Erythroblast (primary cell): ENCODE measurements around the gene ETV3.
A peak's percentile ranks its signal among the peaks of the same experiment; 100 is the strongest.
"Not testable (repeated sequence)": the region's sequence is repeated elsewhere in the genome, so short reads cannot be mapped to it uniquely, and the experiment has no call there.

Source experiments
- DNase-seq, 2 experiments: peaks; one replicate each; lab custom pipeline; 2025; lab: John Stamatoyannopoulos, UW
- GATA1 ChIP-seq: IDR thresholded peaks from 2 replicates; pipeline ENCODE4 v1.6.1; 2011; ENCODE audit warnings: low read depth, mild to moderate bottlenecking, control low read depth, low read length, moderate library complexity
- POLR2A ChIP-seq: IDR thresholded peaks from 2 replicates; pipeline ENCODE4 v1.6.1; 2011; ENCODE audit warnings: mild to moderate bottlenecking, low read length

ETV3 gene

DNA sequence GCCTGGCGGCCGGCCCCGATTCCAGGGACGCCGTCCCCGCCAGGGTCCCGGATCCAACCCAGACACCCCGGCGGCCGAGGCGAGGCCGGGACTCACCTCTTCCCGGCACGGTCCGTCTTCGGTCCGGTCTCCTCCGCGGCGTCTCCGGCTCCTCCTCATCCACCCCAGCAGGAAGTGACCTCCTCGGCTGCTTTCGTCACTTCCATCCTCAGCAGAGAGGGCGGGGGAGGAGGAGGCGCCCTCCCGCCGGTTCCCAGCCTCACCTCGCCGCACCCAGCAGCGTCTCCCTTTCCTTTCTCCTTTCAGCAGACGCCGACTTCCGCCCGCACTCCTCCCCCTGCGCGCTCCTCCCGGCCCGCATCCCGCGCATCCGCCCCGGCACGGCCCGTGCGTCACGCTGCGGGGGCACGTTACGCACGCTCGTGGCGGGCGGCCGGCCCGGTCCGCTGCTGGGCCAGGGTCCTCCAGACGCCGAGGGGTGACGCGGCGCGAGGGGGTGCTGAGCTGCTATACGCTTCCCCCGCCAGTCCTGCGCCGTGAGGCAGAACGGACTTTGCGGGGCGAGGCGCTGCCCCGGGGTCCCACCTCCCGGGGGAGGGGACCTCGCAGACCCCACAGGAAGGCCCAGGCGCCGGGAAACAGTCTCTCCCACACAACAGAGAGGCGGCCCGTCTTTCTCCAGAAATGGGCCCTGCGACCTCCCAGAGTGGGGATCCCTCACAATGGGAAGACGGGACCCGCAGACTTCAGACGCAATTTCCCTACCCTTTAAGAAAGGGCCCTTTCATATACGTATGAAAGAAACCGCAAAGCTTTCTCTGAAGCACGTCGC, at the start of gene ETV3:
Gene ETV3 (minus strand): TSS at position 176 of the 832 bp plus-strand sequence. CDS start 2,043 bp downstream, outside the sequence.
- peak; percentile 85 to 89 for DNase-seq
- TF ChIP-seq GATA1 (no peak), POLR2A (peak; percentile 92)

DNA sequence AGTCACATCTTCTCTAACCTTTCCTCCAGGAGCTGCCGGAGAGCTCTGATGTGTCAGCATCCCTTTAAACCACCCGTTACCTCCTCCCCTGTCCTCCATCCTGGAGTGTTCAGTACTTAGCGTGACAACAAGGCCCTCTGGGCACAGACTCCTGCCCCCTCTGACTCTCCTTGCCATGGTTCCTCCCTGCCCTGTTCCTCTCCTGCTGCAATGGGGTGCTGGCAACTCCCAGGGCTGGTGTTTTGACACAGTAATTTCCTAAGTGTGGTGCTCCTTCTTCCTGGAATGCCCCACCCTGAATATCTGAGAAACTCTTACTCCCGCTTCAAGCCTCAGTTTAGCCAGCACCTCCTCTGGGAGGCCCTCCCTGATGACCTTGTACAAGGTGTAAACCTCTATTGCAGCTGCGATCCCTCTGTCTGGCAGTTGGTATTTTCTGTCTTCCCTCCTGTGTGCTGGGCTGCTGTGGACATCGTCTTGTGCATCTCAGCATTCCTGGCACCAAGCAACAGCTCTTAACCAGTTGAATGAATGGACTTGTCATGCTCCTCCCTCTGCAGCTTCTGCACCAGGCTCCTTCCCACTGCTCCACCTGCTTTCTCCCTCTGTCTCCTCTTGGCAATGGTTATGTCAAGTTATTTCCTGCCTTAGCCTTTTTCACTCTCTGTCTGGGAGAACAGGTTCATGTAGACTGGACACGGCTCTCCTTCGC, 48.2 kb upstream of the ETV3 start:
- DNase-seq: no peak
- TF ChIP-seq GATA1 (no peak), POLR2A (no peak)

DNA sequence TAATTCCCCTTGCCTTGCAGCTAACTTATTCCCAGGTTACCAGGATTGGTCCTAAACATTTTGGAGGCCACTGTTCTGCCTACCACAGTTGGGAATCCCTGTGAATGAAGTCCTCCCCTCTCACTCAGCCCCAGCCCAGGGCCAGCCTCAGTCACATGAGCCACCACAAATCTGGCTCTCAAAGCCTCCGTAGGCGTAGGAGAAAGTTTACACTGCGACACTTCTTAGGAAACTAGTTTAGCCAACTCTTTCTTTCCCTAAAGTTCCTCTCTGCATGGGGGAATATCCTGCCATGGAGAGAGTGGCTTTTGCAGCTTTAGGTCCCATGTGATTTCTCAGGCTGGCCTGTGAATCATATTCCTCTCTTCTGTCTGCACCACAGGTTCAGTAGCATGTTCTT, 45.7 kb upstream of the ETV3 start:
- no peak for TF ChIP-seq POLR2A
- no peak for TF ChIP-seq GATA1
- DNase-seq: no peak

DNA sequence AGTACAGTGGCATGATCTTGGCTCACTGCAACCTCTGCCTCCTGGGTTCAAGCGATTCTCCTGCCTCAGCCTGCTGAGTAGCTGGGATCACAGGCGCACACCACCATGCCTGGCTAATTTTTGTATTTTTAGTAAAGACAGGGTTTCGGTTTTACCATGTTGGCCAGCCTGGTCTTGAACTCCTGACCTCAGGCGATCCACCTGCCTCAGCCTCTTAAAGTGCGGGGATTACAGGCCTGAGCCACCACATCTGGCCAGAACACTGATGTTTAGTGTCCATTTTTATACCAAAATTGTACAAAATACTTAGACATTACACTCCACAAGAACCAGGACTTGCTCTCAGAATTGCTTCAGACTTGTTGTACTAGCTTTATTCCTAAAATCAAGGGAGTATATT, 44.2 kb upstream of the ETV3 start:
- not testable (repeated sequence) for DNase-seq

DNA sequence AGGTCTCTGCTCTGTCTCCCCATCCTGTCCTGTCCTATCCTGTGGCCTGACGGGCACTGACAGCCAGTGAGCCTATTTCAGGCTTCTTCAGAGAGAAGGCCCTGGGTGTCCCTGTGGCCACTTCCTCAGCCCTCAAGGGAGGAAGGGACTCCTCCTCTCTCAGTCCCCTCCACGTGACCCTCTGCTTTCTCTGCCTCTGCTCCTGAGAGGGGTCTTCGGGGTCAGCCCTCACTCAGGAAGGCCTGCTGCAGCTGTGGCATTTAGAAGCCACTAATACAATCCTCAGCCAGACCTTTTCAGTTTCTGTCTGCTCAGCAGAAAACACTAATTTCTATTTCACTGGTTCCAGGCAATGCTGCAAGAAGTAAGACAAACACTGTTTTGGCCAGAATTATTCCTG, 43.6 kb upstream of the ETV3 start:
- TF ChIP-seq GATA1 (no peak), POLR2A (no peak)

DNA sequence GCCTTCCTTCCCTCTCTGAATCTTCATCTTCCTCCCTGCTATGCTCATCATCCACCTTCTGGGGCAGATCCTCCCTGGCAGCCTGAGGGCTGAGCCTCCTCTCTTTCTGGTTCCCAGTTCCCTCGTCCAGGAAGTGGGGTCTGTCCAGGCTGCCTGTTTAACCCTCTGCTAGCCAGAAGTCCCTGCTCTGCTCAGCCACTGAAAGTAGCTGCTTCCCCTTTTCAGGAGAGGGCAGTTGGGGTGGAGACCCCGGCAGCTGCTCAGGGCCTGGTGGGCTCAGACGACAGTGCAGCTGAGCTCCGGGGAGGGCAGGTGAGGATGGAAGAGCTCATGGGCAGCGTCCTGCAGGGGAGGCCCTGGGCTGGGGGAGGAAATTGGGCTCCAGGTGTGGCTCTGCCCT, 43.1 kb upstream of the ETV3 start:
- no peak for TF ChIP-seq GATA1
- TF ChIP-seq POLR2A: no peak
- no peak for DNase-seq

More for the DNA sequence above, 43.6 kb upstream of the ETV3 start:
- DNase-seq: no peak

DNA sequence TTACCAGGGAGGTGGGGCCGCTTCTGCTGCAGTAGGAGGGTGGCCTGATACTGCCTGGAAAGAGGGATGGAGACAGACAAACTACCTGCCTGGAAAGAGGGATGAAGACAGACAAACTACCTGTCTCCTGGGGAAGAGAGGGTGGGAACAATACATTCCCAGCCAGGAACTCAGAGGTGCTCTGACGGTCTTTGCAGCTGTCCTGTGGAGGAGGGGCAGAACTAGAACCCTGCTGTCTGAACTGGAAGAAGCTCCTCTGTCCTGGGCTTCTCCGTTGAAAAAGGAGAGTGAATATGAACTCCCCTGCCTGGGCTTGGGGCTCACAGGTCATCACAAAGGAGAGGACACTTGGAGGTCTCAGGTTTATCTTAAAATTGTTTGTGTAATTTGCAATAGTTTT, 40.3 kb upstream of the ETV3 start:
- TF ChIP-seq GATA1 (no peak), POLR2A (no peak)
- no peak for DNase-seq

DNA sequence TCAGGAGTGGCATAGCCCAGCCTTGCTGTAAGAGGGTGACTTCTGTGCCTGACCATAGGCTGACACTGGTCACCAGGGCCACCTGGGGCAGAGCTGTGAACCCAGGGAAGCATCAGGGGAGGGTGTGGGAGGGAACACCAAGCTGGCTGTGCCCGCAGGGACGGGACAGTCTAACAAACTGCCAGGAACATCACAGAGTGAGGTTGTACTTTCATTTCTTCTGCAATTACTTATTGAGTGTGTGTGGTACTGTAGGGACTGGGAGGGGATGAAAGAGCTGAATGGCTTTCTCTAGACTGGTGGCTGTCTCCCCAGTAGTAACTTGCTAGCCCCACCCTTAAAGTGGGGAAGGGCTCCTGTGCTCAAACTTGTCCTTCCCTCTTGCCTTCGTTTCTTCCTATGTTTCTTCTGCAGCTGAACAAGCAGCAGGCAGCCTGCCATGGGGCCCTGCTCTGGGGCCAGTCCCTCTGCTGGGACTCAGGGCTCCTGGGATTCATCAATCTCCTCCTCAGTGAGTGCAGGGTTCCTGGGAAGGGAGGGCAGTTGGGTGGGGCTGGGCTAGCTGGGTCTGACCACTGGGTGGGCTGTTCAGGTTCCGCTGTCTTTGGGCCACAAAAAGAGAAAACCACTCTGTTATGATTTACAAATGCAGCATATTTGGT, 39.7 kb upstream of the ETV3 start:
- TF ChIP-seq POLR2A: no peak
- no peak for TF ChIP-seq GATA1
- no peak for DNase-seq

DNA sequence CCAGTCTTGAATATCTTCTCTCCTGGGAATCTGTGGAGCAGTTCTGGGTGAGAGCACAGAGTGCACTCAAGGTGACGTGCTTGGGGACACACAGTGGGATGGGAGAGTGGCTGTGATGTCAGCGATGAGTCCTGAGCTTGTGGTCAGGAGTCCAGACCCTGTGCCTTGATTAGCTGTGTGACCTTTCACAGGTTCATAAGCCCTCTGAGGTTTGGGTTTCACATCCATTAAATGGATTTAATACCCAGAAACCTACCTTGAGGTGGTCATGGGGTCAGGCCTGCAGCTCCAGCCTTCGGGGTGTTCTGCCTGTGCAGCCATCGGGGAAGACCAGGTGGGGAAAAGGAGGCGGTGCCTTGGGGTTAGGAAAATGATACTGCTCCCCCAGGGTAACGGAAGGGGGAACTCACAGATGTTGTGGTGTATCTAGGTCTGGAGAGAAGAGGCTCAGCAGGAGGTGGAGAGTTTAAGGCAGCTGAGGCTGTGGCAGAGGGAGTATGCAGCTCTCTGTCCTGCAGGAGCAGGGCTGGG, 38.5 kb upstream of the ETV3 start:
- no peak for DNase-seq

DNA sequence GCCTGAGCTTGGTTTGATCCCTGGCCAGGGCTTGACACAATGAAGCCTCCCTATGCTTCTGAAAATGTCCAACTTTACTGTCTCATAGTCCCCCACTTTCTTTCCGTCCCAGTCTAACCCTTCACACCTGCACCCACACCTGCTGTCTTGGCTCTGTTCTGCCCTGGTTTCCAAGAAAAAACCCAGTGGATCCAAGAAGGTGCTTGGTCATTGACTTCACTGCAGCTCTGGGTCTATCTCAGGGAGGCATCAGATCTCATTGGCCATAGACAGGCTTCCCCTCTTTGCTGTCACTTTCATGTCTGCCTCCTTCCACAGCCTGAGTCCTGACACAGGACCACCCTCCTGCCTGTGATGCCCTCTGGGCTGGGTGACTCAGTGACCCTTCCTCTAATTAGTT, 37.8 kb upstream of the ETV3 start:
- TF ChIP-seq POLR2A (no peak), GATA1 (no peak)
- DNase-seq: no peak

More for the DNA sequence above, 38.5 kb upstream of the ETV3 start:
- TF ChIP-seq GATA1 (no peak), POLR2A (no peak)

DNA sequence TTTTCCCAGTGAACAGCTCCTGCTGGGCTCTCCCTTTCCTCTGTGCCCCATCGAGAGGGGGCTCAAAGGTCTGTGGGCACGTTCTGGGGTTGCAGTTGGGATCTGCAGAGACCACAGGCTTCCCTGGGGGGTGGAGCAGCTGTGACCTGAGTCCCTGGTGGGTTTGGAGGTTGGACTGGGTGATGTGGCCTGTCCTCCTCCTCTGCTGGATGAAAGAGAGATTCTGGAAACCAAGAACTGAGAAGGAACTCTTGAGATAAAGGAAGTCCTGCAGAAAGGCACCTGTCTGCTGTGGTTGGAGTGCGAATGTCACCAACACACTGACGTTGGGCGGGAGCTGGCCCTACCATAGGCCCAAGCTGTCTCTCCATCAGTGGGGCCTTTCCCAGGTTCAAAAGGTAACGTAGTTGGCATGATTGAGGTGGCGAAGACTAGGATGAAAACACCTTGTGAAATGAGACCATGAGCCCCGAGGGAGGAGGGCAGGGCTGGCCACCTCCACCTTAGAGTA, 35.8 kb upstream of the ETV3 start:
- TF ChIP-seq GATA1 (no peak), POLR2A (no peak)
- no peak for DNase-seq

DNA sequence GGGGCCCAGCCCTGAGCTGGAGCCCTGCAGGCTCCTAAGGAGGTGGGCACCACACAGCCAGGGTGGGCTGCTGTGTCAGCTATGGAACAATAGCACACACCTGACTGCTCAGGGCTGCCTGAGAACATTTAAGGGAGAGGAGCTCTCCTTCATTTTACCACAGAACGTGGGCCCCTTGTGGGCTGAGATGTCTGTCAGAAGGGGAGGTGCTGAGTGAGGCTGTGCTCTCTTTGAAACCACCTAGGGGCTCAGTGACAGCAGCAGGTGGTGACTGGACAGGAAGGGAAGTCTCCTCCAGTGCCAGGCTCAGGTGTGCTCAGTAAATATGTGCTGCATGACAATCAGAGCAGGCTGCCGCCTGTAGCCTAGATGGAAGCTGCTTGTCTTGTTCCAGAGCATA, 35.0 kb upstream of the ETV3 start:
- not testable (repeated sequence) for DNase-seq

DNA sequence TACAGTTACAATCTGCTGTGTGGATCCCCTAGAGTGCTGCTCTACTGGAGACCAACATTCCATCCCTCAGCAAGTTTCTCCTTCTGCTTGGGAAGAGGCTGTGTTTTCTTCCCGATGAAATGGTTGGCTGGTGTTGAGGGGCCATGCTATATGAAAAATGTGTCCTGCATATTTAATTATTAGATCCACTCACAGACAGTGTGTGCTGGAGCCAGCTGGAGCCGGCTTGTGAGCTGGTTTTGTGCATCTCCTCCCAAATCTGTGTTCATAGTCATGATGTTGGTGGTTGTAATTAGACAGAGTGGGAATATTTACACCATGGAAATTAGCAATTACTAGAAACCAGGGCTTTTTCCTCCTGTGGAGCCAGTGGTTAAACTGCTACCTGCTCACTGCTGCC, 34.4 kb upstream of the ETV3 start:
- DNase-seq: not testable (repeated sequence)

DNA sequence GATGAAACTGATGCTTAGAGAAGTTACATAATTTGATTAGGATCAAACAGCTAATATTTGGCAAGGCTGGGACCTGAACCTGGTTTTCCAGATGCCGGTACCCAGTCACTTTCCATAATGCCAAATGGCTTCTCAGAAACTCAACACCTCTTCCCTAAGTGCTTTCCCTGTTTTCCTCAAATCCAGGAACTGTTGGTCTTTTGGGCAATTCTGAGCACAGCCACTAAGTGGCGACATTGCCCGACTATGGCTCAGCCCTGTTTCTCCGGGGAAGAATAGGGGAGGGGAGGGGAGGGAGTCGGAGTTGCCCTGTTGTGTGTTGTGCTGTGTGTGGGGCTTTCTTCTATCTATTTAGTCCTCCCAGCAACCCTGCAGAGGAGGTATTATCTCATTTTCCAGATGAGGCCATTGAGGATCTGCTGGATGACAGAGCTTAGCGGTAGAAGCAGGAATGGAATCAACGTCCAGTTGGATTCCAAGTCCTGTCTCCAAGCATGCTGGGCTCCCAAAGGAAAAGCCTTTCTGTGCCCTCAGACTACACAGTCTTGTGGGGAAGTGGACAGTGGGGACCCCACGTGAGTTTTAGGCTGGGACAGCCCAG, 33.8 kb upstream of the ETV3 start:
- peak in 1 of 2 experiments; percentile 11 for DNase-seq
